Stimulated activated naive CD4-positive, alpha-beta T cell treated with Interleukin-2 at 50 U/mL for 16 hours (primary cell): ENCODE measurements around the gene TMEM135.
"Not testable (repeated sequence)": the region's sequence is repeated elsewhere in the genome, so short reads cannot be mapped to it uniquely, and the experiment has no call there.

ENCODE experiments used
- DNase-seq: peaks from one replicate; lab custom pipeline; 2025; lab: John Stamatoyannopoulos, UW

TMEM135 gene

GRCh38 chr11:87258171-87258833 lies 220.6 kb downstream of the TMEM135 start:
- DNase-seq, result no peak

DNA sequence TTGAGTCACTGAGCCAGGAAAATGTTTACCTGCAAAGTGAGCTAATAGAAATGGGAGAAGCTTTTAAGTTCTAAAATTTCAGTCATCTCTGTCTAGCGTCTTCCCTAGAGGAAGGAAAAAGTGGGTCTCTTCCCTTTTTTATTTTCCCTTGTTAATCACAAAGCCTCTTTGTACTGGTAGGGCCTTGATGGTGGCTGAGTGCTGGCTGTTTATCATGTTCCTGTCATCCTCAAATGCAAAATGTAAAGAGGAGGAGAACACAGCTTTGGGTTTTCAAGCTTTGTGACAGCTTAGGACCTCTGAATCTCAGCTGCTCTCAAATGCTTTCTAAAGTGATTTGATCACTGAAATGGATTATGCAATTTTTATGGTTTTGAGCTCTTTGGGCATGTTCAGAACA lies 222.0 kb downstream of the TMEM135 start:
- DNase-seq, result no peak

- DNase-seq, result no peak
These were observed 223.1 kb downstream of the TMEM135 start for GRCh38 chr11:87260811-87261210.

DNA sequence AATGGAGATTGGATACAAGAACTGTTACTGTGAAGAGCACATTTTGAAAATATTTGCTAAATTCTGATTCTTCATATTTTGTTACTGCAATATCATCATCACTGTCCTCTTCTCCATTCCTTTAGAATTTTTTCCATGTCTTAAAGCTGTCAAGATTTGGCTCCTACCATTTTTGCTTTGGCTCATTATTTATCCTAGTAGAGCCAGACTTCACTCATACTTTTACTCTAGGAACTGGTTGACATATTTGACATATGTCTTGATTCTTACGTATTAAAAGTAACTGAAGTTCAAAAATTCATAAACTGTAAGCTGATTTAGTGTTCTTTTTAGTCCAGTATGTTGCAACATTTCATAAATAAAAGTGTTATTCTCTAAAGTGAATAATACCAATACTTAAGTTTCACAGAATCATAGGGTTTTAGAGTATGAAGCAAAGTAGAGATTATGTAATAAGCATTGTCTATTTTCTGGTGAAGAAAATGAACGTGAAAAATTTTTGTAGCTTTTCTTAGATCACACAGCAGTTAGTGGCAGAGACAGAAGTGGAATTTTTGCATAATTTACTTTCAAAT lies 225.6 kb downstream of the TMEM135 start:
- DNase-seq, result no peak

- no peak for DNase-seq
These were observed 226.2 kb downstream of the TMEM135 start for GRCh38 chr11:87263979-87264378.

GRCh38 chr11:87265132-87265531 lies 227.4 kb downstream of the TMEM135 start:
- DNase-seq, result no peak

GRCh38 chr11:87265979-87266378 lies 228.2 kb downstream of the TMEM135 start:
- no peak for DNase-seq

DNA sequence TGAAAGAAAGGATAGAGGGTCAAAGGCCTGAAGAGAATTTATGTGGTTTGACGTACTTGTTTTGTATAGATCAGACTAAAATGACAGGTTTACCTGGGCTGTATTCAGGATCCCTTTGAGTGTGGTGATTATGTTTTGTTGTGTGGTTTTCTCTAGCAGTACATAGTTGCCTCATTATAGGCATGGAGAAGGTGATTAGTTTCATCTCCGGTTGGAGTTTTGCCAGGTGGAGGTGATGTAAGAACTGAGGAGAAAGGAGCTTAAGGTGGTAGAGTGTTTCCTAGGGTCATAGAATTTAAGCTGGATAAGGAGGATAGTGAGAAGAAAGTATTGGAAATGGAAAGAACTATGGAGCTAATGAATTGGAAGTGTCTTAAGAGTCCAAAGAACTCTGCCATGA lies 229.0 kb downstream of the TMEM135 start:
- DNase-seq, result no peak

GRCh38 chr11:87271951-87272350 lies 234.2 kb downstream of the TMEM135 start:
- DNase-seq, result not testable (repeated sequence)

DNA sequence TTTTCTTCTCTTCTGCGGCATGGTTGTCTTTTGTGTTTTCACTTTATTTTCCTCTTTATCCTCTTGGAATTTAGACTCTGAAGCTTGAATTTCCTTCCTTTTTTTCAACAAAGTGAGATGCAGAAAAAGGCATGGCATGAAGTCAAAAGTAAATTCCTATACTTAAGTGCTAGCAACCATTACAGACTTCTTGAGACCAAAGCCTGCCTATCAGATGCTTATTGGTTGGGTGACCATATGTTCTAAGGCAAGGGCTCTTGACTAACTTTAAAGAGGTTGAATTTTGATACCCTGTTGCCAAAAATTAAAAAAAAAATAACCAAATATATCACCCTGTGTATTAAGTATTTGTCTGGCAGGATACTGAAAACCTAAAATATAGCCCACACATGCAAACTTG lies 237.4 kb downstream of the TMEM135 start:
- no peak for DNase-seq

DNA sequence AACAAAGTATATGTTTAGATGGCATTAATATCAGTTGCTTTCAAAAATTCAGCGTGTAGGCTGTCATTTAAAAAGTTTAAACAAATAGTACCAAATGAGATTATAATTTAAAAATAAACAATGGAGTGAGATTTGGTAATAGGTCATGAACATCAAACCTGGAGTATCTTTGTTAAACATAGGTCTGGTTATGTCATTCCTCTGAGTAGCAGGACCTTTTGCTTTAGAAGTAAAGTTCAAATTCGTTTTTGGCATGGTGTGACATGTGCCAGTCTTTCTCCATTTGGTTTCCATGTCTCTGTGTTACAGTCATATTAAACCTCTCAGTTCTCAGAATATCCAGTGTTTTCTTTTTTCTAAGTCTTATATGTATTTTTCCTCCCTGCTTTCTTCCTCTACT lies 242.4 kb downstream of the TMEM135 start:
- DNase-seq, result no peak

DNA sequence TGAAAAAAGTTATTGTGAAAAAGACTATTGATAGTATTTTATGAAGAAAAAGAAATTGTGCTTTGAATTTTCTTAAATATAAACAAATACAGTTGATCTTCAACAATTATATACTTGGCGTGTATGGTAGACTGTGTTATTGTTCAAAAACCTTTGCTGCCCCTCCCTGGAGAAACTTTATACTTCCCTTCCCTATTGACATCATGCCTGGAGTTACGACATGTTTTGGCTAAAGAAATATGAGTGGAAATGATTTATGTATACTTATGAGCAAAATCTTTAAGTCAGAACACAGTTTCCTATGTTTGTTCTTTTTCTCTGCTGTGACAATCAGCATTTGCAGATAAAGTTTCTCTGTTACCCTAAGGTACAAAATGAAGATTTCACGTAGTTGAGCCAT lies 243.8 kb downstream of the TMEM135 start:
- no peak for DNase-seq

DNA sequence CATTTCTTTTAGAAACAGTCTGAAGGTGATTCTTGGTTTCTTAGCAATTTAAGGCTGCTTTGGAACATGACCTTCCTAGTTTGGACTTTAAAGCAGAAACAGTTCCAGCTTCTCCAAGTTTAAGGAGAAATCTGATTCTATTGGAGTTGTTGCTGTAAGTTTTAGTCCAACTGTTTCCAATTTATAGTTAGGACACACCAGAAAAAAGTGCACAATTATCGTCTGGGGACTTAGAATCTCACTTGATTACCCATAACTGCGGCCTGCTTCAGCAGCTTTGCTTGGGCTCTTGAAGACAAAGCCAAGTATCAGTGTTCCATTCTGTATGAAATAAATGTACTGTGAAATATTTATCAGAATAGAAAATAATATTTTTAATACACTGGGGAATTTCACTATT lies 246.6 kb downstream of the TMEM135 start:
- DNase-seq, result no peak

DNA sequence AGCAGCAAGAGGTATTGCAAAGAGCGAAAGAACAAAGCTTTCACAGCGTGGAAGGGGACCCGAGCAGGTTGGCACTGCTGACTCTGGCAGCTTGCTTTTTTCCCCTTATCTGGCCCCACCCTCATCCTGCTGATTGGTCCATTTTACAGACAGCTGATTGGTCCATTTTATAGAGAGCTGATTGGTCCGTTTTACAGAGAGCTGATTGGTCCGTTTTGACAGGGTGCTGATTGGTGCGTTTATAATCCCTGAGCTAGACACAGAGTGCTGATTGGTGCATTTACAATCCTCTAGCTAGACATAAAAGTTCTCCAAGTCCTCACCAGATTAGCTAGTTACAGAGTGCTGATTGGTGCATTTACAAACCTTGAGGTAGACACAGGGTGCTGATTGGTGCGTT lies 247.9 kb downstream of the TMEM135 start:
- not testable (repeated sequence) for DNase-seq

DNA sequence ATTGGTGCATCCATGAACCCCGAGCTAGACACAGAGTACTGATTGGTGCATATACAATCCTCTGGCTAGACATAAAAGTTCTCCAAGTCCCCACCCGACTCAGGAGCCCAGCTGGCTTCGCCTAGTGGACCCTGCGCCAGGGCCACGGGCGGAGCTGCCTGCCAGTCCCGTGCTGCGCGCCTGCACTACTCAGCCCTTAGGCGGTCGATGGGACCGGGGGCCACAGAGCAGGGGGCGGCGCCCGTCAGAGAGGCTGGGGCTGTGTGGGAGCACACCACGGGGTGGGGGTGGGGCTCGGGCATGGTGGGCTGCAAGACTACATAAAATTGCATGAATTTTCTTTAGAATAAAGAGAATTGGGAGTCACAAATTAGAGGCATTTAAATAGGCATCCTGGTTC lies 248.6 kb downstream of the TMEM135 start:
- DNase-seq, result no peak

GRCh38 chr11:87290304-87290922 lies 252.7 kb downstream of the TMEM135 start:
- DNase-seq, result no peak

- no peak for DNase-seq
These were observed 254.9 kb downstream of the TMEM135 start for GRCh38 chr11:87292598-87292997.

DNA sequence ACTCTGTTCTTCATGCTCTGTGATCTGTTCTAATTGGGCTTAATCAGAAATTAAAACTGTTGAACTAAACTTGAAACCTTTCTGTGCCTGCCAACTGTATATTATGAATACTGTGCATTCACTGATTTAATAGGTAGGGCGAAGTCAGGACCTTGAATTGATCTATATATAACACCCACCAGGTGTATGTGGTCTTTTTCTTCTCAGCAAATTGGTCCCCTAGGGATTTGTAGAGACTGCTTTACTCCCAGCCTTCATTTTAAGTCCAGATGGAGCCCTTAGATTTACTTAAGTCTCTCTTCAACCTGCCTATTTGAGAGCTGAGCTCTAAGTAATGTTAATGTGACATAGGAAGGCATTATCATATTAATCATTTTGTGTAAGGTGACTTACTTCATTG lies 257.5 kb downstream of the TMEM135 start:
- no peak for DNase-seq

DNA sequence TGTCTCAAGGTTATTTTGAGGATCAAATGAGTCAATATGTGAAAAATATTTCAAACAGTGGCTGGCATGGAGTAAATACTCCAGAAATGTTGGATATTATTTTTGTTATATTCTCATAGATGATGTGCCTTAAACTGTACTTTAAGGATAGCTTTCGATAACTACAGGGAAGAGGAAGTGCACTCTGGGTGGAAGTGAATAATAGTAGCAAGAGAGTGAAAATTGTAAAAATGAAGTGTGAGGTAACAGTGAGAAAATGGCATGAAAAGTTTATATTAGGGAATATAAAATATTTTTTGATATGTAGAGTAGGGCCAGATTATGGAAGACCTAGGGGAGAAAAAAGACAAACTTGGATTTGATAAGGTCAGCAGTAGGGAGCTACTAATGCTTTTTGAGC lies 258.9 kb downstream of the TMEM135 start:
- DNase-seq, result no peak

DNA sequence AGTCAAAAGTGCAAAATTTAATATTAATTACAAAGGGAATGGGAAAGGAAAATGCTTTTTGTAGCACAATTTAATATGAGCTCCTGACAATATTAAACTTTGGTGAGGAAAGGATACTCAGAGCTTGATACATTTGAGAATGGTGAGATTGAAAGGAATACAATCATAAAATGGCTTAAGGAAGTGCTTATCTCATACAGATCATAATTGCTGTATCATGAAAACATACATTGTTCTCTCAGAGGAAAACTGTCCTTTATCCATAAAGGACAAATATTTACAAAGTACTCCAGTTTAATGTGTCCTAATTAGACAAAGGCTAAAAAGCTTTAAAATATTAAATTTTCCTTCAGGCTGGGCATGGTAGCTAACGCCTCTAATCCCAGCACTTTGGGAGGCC lies 260.4 kb downstream of the TMEM135 start:
- DNase-seq, result no peak

- DNase-seq, result no peak
These were observed 261.3 kb downstream of the TMEM135 start for GRCh38 chr11:87299041-87299481.

DNA sequence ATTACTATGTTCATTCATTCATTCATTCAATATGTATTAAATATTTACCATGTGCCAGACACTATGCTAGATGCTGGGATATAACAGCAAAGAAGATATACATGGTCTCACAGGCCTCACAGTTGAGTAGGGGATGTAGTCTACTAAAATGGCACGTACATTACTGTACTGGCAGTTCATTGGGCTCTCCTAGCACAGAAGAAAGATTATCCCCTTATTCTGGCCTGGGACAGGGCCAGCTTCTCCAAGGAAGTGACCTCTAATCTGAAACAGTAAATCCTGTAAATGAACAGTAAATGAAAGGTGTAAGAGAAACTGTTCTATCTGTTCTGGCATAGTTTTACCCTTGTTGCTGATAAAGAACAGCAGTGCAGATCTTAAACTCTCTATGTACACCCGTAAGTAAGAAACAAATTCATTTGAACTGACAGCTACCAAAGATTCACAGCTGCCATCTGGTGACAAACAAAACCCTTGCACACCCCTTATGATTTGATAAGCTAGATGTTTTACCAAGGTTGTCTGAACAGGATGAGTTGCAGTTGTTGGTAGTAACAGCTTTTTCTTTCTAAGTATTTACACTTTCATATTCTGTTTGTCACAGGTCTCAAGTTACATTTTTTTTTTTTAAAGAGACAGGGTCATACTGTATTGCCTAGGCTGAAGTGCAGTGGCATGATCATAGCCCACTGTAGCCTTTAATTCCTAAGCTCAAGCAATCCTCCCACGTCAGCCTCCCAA lies 263.1 kb downstream of the TMEM135 start:
- no peak for DNase-seq
